Osteoblast (primary cell): ENCODE data around the gene LRMDA. TPM values are rescaled to one million over a fixed set of nuclear protein-coding genes. Genes with fewer than 3 reads are reported as not detected.

Experiments used
- DNase-seq: peaks from one replicate; pipeline ENCODE4 v3.0.0; 2011; ENCODE audit warnings: low spot score, mixed read lengths; ENCODE audit not compliant: insufficient read length; ENCODE audit errors: missing footprints
- H2AFZ ChIP-seq: 2 replicates; pipeline ENCODE4 v1.6.0; 2011; ENCODE audit warnings: mild to moderate bottlenecking, low read length
- H3K27ac ChIP-seq: 2 replicates; pipeline ENCODE4 v1.5.1; 2011; ENCODE audit warnings: mild to moderate bottlenecking, low read depth, low read length, moderate library complexity
- H3K27me3 ChIP-seq: 2 replicates; pipeline ENCODE4 v1.6.0; 2012; ENCODE audit warnings: mild to moderate bottlenecking, control low read depth, inconsistent platforms, low read length, moderate library complexity; ENCODE audit not compliant: insufficient read depth
- H3K36me3 ChIP-seq: 2 replicates; pipeline ENCODE4 v1.5.1; 2011; ENCODE audit warnings: mild to moderate bottlenecking, low read length, control low read depth, moderate library complexity; ENCODE audit not compliant: insufficient read depth
- H3K4me1 ChIP-seq: 2 replicates; pipeline ENCODE4 v1.5.1; 2011; ENCODE audit warnings: mild to moderate bottlenecking, low read length, control low read depth, moderate library complexity; ENCODE audit not compliant: insufficient read depth
- H3K4me2 ChIP-seq: 2 replicates; pipeline ENCODE4 v1.6.0; 2011; ENCODE audit warnings: mild to moderate bottlenecking, low read length; ENCODE audit not compliant: insufficient read depth
- H3K4me3 ChIP-seq: fragments of 200-600 bp; sonication (generic); 3 replicates; pipeline ENCODE4 v1.5.1; 2012; ENCODE audit warnings: mild to moderate bottlenecking, low read length, inconsistent platforms; ENCODE audit not compliant: insufficient read depth
- H3K79me2 ChIP-seq: 2 replicates; pipeline ENCODE4 v1.6.0; 2012; ENCODE audit warnings: mild to moderate bottlenecking, low read length, control low read depth, inconsistent platforms; ENCODE audit not compliant: insufficient read depth
- H3K9me3 ChIP-seq: 2 replicates; pipeline ENCODE4 v1.5.1; 2011; ENCODE audit warnings: low read depth, low read length, control low read depth
- H4K20me1 ChIP-seq: 2 replicates; pipeline ENCODE4 v1.6.0; 2012; ENCODE audit warnings: mild to moderate bottlenecking, low read length, control low read depth; ENCODE audit not compliant: insufficient read depth
- CTCF ChIP-seq: IDR thresholded peaks from 2 replicates; pipeline ENCODE4 v1.5.1; 2011; ENCODE audit warnings: mild to moderate bottlenecking, low read depth, low read length, moderate library complexity; ENCODE audit errors: extremely low read depth
- total RNA-seq: library from RNA; depleted of rRNA; stranded (reverse); fragments of >200 nt; gene quantifications from 2 replicates; pipeline ENCODE4 v1.2.3, GENCODE V29; 2012

Gene LRMDA
- total RNA-seq, 1 donor: 18.5 TPM

GRCh38 chr10:76352300-76352699 lies 920.9 kb downstream of the LRMDA start:
- H3K79me2 ChIP-seq: no peaks in the 10 kb centered on the region
- H3K4me3 ChIP-seq: no peak overlapping the region
- no peaks in the 10 kb centered on the region for H4K20me1 ChIP-seq
- peak overlapping the region; percentile 75 for H3K27ac ChIP-seq
- no peak for DNase-seq
- H2AFZ ChIP-seq: no peak overlapping the region
- no peaks in the 10 kb centered on the region for H3K27me3 ChIP-seq
- no peaks in the 10 kb centered on the region for H3K9me3 ChIP-seq
- peak overlapping the region; percentile 9 for H3K4me2 ChIP-seq
- TF ChIP-seq CTCF: no peak
- H3K4me1 ChIP-seq: peaks cover 34% of the 10 kb centered on the region
- H3K36me3 ChIP-seq: no peaks in the 10 kb centered on the region

- Histone ChIP-seq H3K9me3 (no peaks in the 10 kb centered on the region), H3K4me1 (peaks cover 34% of the 10 kb centered on the region), H3K4me3 (no peak overlapping the region), H2AFZ (no peak overlapping the region), H3K4me2 (no peak overlapping the region), H3K79me2 (no peaks in the 10 kb centered on the region), H3K27me3 (no peaks in the 10 kb centered on the region), H3K27ac (peak overlapping the region; percentile 75), H4K20me1 (no peaks in the 10 kb centered on the region), H3K36me3 (no peaks in the 10 kb centered on the region)
- no peak for DNase-seq
- TF ChIP-seq CTCF: no peak
These were observed 921.9 kb downstream of the LRMDA start for GRCh38 chr10:76353237-76353851.

- Histone ChIP-seq H3K4me2 (no peak overlapping the region), H3K27ac (no peak overlapping the region), H2AFZ (no peak overlapping the region), H4K20me1 (no peaks in the 10 kb centered on the region), H3K79me2 (no peaks in the 10 kb centered on the region), H3K9me3 (no peaks in the 10 kb centered on the region), H3K4me3 (no peak overlapping the region), H3K27me3 (no peaks in the 10 kb centered on the region), H3K36me3 (no peaks in the 10 kb centered on the region), H3K4me1 (peaks cover 34% of the 10 kb centered on the region)
- TF ChIP-seq CTCF: no peak
- no peak for DNase-seq
These were observed 922.9 kb downstream of the LRMDA start for GRCh38 chr10:76354212-76354738.

GRCh38 chr10:76354921-76355320 lies 923.5 kb downstream of the LRMDA start:
- Histone ChIP-seq H3K27ac (no peak overlapping the region), H4K20me1 (no peaks in the 10 kb centered on the region), H3K4me1 (peaks cover 34% of the 10 kb centered on the region), H3K36me3 (no peaks in the 10 kb centered on the region), H2AFZ (no peak overlapping the region), H3K9me3 (no peaks in the 10 kb centered on the region), H3K27me3 (no peaks in the 10 kb centered on the region), H3K79me2 (no peaks in the 10 kb centered on the region), H3K4me2 (no peak overlapping the region), H3K4me3 (no peak overlapping the region)
- no peak for DNase-seq
- no peak for TF ChIP-seq CTCF
